Transverse colon (tissue), 4 donors: ENCODE measurements around the gene CADPS2.

ENCODE experiments used
- POLR2AphosphoS5 ChIP-seq, 3 donors: sonication (generic); formaldehyde crosslinking; IDR thresholded peaks; one replicate each; pipeline ENCODE4 v1.6.1; 2016; ENCODE audit warnings: antibody characterized with exemption in 3 of 3
- TF ChIP-seq, protein P1 (sequence below), 5 experiments: fragments of 200-600 bp in 3 of 5; fragments of 450-650 bp in 2 of 5; sonication (generic) in 3 of 5; IDR thresholded peaks; 1 replicate in 2 of 5; 2 replicates in 3 of 5; pipeline ENCODE4 v1.5.1; 2016 to 2017; ENCODE audit warnings: antibody characterized with exemption in 5 of 5, inconsistent platforms in 3 of 5, mild to moderate bottlenecking in 2 of 5, moderate library complexity in 1 of 5

- TF ChIP-seq, protein P1, sequence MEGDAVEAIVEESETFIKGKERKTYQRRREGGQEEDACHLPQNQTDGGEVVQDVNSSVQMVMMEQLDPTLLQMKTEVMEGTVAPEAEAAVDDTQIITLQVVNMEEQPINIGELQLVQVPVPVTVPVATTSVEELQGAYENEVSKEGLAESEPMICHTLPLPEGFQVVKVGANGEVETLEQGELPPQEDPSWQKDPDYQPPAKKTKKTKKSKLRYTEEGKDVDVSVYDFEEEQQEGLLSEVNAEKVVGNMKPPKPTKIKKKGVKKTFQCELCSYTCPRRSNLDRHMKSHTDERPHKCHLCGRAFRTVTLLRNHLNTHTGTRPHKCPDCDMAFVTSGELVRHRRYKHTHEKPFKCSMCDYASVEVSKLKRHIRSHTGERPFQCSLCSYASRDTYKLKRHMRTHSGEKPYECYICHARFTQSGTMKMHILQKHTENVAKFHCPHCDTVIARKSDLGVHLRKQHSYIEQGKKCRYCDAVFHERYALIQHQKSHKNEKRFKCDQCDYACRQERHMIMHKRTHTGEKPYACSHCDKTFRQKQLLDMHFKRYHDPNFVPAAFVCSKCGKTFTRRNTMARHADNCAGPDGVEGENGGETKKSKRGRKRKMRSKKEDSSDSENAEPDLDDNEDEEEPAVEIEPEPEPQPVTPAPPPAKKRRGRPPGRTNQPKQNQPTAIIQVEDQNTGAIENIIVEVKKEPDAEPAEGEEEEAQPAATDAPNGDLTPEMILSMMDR (IDR thresholded peaks at IDR 0.05) = no peak
- TF ChIP-seq POLR2AphosphoS5 (IDR thresholded peaks at IDR 0.05) = no peak
Measured at GRCh38 chr7:122602800-122603199, 283.5 kb downstream of the CADPS2 start.
